NCI-H526 treated with DMSO at 0.1 percent for 48 hours (cell line): ENCODE data around the gene RGL2.

Source experiments
- DNase-seq: peaks from one replicate; lab custom pipeline; 2025; lab: John Stamatoyannopoulos, UW

RGL2 gene

GRCh38 chr6:33316603-33317418 is 18.1 kb upstream of the RGL2 start:
- DNase-seq, result no peak

GRCh38 chr6:33315793-33316602 is 17.3 kb upstream of the RGL2 start:
- no peak for DNase-seq

GRCh38 chr6:33314943-33315792 is 16.4 kb upstream of the RGL2 start:
- peak; percentile 64 for DNase-seq

GRCh38 chr6:33314515-33314942 is 15.8 kb upstream of the RGL2 start:
- peak; percentile 43 for DNase-seq

- peak; percentile 65 for DNase-seq
These were observed 15.2 kb upstream of the RGL2 start, which contains the start of gene TAPBP for GRCh38 chr6:33313709-33314514. TAPBP (minus strand) TSS chr6:33314078; CDS start chr6:33314041, 37 bp downstream.

- peak; percentile 55 for DNase-seq
These were observed 14.5 kb upstream of the RGL2 start for GRCh38 chr6:33313105-33313708.

- peak; percentile 82 for DNase-seq
These were observed 13.8 kb upstream of the RGL2 start for GRCh38 chr6:33312361-33313104.

GRCh38 chr6:33306356-33306755 is 7.6 kb upstream of the RGL2 start:
- DNase-seq, result no peak

- DNase-seq, result no peak
These were observed 6.3 kb upstream of the RGL2 start for GRCh38 chr6:33305052-33305451.

- DNase-seq, result no peak
These were observed 5.5 kb upstream of the RGL2 start for GRCh38 chr6:33304216-33304615.

- DNase-seq, result no peak
These were observed 3.1 kb upstream of the RGL2 start for GRCh38 chr6:33301877-33302276.

- DNase-seq, result peak; percentile 89
These were observed 649 bp upstream of the RGL2 start for GRCh38 chr6:33299237-33299944.

- DNase-seq, result peak; percentile 30
These were observed 578 bp downstream of the RGL2 start for GRCh38 chr6:33297956-33298772.

GRCh38 chr6:33297406-33297955 is 1.3 kb downstream of the RGL2 start:
- no peak for DNase-seq

GRCh38 chr6:33296797-33297405 is 1.8 kb downstream of the RGL2 start:
- DNase-seq, result no peak

GRCh38 chr6:33295621-33296369 is 2.9 kb downstream of the RGL2 start:
- DNase-seq, result no peak
